ENCODE measurements around the gene ERCC6. TPM values are rescaled to one million over a fixed set of nuclear protein-coding genes. Genes with fewer than 3 reads are reported as not detected.

The ERCC6 gene
- total RNA-seq, 1 donor from 2014 or later = 15.2 TPM

GRCh38 chr10:49500412-49500811, 38.5 kb downstream of the ERCC6 start:
- Histone ChIP-seq H3K27me3 (no peaks in the 10 kb centered on the region), H3K4me3 (no peak overlapping the region), H3K36me3 (no peaks in the 10 kb centered on the region), H3K27ac (no peak overlapping the region), H3K9me3 (no peaks in the 10 kb centered on the region), H3K4me1 (no peaks in the 10 kb centered on the region)
- intact Hi-C loops (cut with DNase I) = no loop called here
- no peak for TF ChIP-seq POLR2AphosphoS5 (IDR thresholded peaks at IDR 0.05; ENCODE audit: insufficient read depth in 1 of 2, low read depth in 1 of 2)
- no peak for TF ChIP-seq POLR2A (IDR thresholded peaks at IDR 0.05)
- no peak for TF ChIP-seq CTCF (IDR thresholded peaks at IDR 0.05)
- no peak for DNase-seq (ENCODE audit: extremely low spot score in 2 of 2)

GRCh38 chr10:49499305-49499851, 39.5 kb downstream of the ERCC6 start:
- TF ChIP-seq POLR2AphosphoS5 (IDR thresholded peaks at IDR 0.05; ENCODE audit: insufficient read depth in 1 of 2, low read depth in 1 of 2) (no peak), CTCF (IDR thresholded peaks at IDR 0.05) (no peak), POLR2A (IDR thresholded peaks at IDR 0.05) (no peak)
- DNase-seq (ENCODE audit: extremely low spot score in 2 of 2) = no peak
- H3K27ac ChIP-seq = no peak overlapping the region
- H3K27me3 ChIP-seq = no peaks in the 10 kb centered on the region
- H3K4me1 ChIP-seq = no peaks in the 10 kb centered on the region
- no peaks in the 10 kb centered on the region for H3K36me3 ChIP-seq
- no peak overlapping the region for H3K4me3 ChIP-seq
- intact Hi-C loops (cut with DNase I) = no loop called here
- no peaks in the 10 kb centered on the region for H3K9me3 ChIP-seq

- no peak overlapping the region for H3K27ac ChIP-seq
- H3K9me3 ChIP-seq = no peaks in the 10 kb centered on the region
- TF ChIP-seq POLR2AphosphoS5 (IDR thresholded peaks at IDR 0.05; ENCODE audit: insufficient read depth in 1 of 2, low read depth in 1 of 2) = no peak
- no peak for TF ChIP-seq POLR2A (IDR thresholded peaks at IDR 0.05)
- TF ChIP-seq CTCF (IDR thresholded peaks at IDR 0.05) = no peak
- H3K4me3 ChIP-seq = no peak overlapping the region
- no peaks in the 10 kb centered on the region for H3K36me3 ChIP-seq
- no peaks in the 10 kb centered on the region for H3K4me1 ChIP-seq
- no peaks in the 10 kb centered on the region for H3K27me3 ChIP-seq
- no peak for DNase-seq (ENCODE audit: extremely low spot score in 2 of 2)
- intact Hi-C loops (cut with DNase I) = no loop called here
Measured at GRCh38 chr10:49498425-49498824, 40.5 kb downstream of the ERCC6 start.

GRCh38 chr10:49497358-49497757, 41.6 kb downstream of the ERCC6 start:
- Histone ChIP-seq H3K4me1 (no peaks in the 10 kb centered on the region), H3K27ac (no peak overlapping the region), H3K36me3 (no peaks in the 10 kb centered on the region), H3K27me3 (no peaks in the 10 kb centered on the region), H3K4me3 (no peak overlapping the region), H3K9me3 (no peaks in the 10 kb centered on the region)
- TF ChIP-seq POLR2AphosphoS5 (IDR thresholded peaks at IDR 0.05; ENCODE audit: insufficient read depth in 1 of 2, low read depth in 1 of 2) (no peak), POLR2A (IDR thresholded peaks at IDR 0.05) (no peak), CTCF (IDR thresholded peaks at IDR 0.05) (no peak)
- DNase-seq (ENCODE audit: extremely low spot score in 2 of 2) = no peak
- intact Hi-C loops (cut with DNase I) = no loop called here

- TF ChIP-seq POLR2AphosphoS5 (IDR thresholded peaks at IDR 0.05; ENCODE audit: insufficient read depth in 1 of 2, low read depth in 1 of 2) = no peak
- no peak for TF ChIP-seq CTCF (IDR thresholded peaks at IDR 0.05)
- no peak for TF ChIP-seq POLR2A (IDR thresholded peaks at IDR 0.05)
- Histone ChIP-seq H3K9me3 (no peaks in the 10 kb centered on the region), H3K4me3 (no peak overlapping the region), H3K27ac (no peak overlapping the region), H3K4me1 (no peaks in the 10 kb centered on the region), H3K36me3 (peaks cover 0 to 3% of the 10 kb centered on the region in 2 donors), H3K27me3 (no peaks in the 10 kb centered on the region)
- no peak for DNase-seq (ENCODE audit: extremely low spot score in 2 of 2)
- intact Hi-C loops (cut with DNase I) = no loop called here
Measured at GRCh38 chr10:49488056-49488717, 50.7 kb downstream of the ERCC6 start.

Measured in vagina (tissue), 2 donors.